DMS 273 (cell line): ENCODE results near the gene ATP6V1C2.

Experiments
- DNase-seq: peaks from one replicate; lab custom pipeline; 2025; ENCODE audit not compliant: unreplicated experiment; lab: John Stamatoyannopoulos, UW

ATP6V1C2 gene

GRCh38 chr2:10732924-10733565 lies 11.6 kb downstream of the ATP6V1C2 start:
- no peak for DNase-seq

GRCh38 chr2:10733566-10733925 lies 12.1 kb downstream of the ATP6V1C2 start:
- DNase-seq: no peak

- no peak for DNase-seq
Observed at GRCh38 chr2:10733980-10734379, 12.6 kb downstream of the ATP6V1C2 start.

- DNase-seq: no peak
Observed at GRCh38 chr2:10738192-10738591, 16.8 kb downstream of the ATP6V1C2 start.

GRCh38 chr2:10740226-10740625 lies 18.8 kb downstream of the ATP6V1C2 start:
- no peak for DNase-seq

GRCh38 chr2:10741139-10741538 lies 19.7 kb downstream of the ATP6V1C2 start:
- DNase-seq: no peak

GRCh38 chr2:10742666-10743065 lies 21.2 kb downstream of the ATP6V1C2 start:
- DNase-seq: no peak

GRCh38 chr2:10750610-10751009 lies 29.2 kb downstream of the ATP6V1C2 start:
- DNase-seq: no peak

GRCh38 chr2:10752236-10752635 lies 30.8 kb downstream of the ATP6V1C2 start:
- no peak for DNase-seq

GRCh38 chr2:10753156-10753555 lies 31.7 kb downstream of the ATP6V1C2 start:
- DNase-seq: no peak

- no peak for DNase-seq
Observed at GRCh38 chr2:10753876-10754275, 32.4 kb downstream of the ATP6V1C2 start.

- DNase-seq: no peak
Observed at GRCh38 chr2:10755621-10756020, 34.2 kb downstream of the ATP6V1C2 start.

- no peak for DNase-seq
Observed at GRCh38 chr2:10757814-10758286, 36.4 kb downstream of the ATP6V1C2 start.

- DNase-seq: no peak
Observed at GRCh38 chr2:10759151-10759714, 37.8 kb downstream of the ATP6V1C2 start.

GRCh38 chr2:10760794-10761504 lies 39.5 kb downstream of the ATP6V1C2 start:
- DNase-seq: no peak

GRCh38 chr2:10761591-10761990 lies 40.2 kb downstream of the ATP6V1C2 start:
- no peak for DNase-seq

- no peak for DNase-seq
Observed at GRCh38 chr2:10762651-10763460, 41.4 kb downstream of the ATP6V1C2 start.

- DNase-seq: no peak
Observed at GRCh38 chr2:10763461-10763800, 42.0 kb downstream of the ATP6V1C2 start.

GRCh38 chr2:10764096-10764785 lies 42.8 kb downstream of the ATP6V1C2 start:
- no peak for DNase-seq

GRCh38 chr2:10764896-10765295 lies 43.5 kb downstream of the ATP6V1C2 start:
- DNase-seq: no peak

GRCh38 chr2:10765461-10765860 lies 44.0 kb downstream of the ATP6V1C2 start:
- no peak for DNase-seq
